WTC11 (cell line): ENCODE results near the gene LRCH4. TPM values are rescaled to one million over a fixed set of nuclear protein-coding genes. Genes with fewer than 3 reads are reported as not detected.

Experiments
- ATAC-seq: fragments of 200-7000 bp; cut with Tn5 transposase; 2 replicates; pipeline ENCODE4 v1.10.0; 2021; ENCODE audit warnings: mild to moderate bottlenecking, moderate library complexity
- CTCF ChIA-PET: fragments of 300-600 bp; sonication (Branson Sonifier 250); formaldehyde crosslinking; loops from one replicate; lab custom pipeline; 2021; ENCODE audit warnings: antibody characterized with exemption; lab: Charles Lee
- POLR2A ChIA-PET: fragments of 350-600 bp; sonication (Branson Sonifier 250); formaldehyde crosslinking; loops from one replicate; lab custom pipeline; 2021; ENCODE audit warnings: antibody characterized with exemption; lab: Charles Lee
- DNase-seq: peaks from one replicate; pipeline ENCODE4 v3.0.0; 2021; ENCODE audit warnings: low spot score
- H3K27ac Mint-ChIP-seq: 2 replicates; pipeline ENCODE4 v1.8.0; 2021; ENCODE audit warnings: mixed read lengths
- H3K27me3 Mint-ChIP-seq: 2 replicates; pipeline ENCODE4 v1.8.0; 2021; ENCODE audit warnings: low read depth, mild to moderate bottlenecking, moderate library complexity, mixed read lengths
- H3K36me3 Mint-ChIP-seq: 2 replicates; pipeline ENCODE4 v1.8.0; 2021; ENCODE audit warnings: mixed read lengths
- H3K4me1 Mint-ChIP-seq: 2 replicates; pipeline ENCODE4 v1.8.0; 2022; ENCODE audit warnings: mixed read lengths
- H3K4me3 Mint-ChIP-seq: 2 replicates; pipeline ENCODE4 v1.8.0; 2021; ENCODE audit warnings: mild to moderate bottlenecking, moderate library complexity, mixed read lengths
- H3K9me3 Mint-ChIP-seq: 2 replicates; pipeline ENCODE4 v1.8.0; 2021; ENCODE audit warnings: mixed read lengths
- ATF3 ChIP-seq: sonication (generic); formaldehyde crosslinking; conservative IDR thresholded peaks from 2 replicates; pipeline ENCODE4 v1.8.1; 2022; ENCODE audit warnings: mild to moderate bottlenecking, missing genetic modification reagents
- E2F1 ChIP-seq: sonication (generic); formaldehyde crosslinking; IDR thresholded peaks from 2 replicates; pipeline ENCODE4 v1.8.0; 2022; ENCODE audit warnings: mild to moderate bottlenecking, missing genetic modification reagents
- ELF4 ChIP-seq: sonication (generic); formaldehyde crosslinking; IDR thresholded peaks from 2 replicates; pipeline ENCODE4 v1.8.1; 2022; ENCODE audit warnings: low read depth, mild to moderate bottlenecking, moderate library complexity, missing genetic modification reagents
- ETV6 ChIP-seq: sonication (generic); formaldehyde crosslinking; IDR thresholded peaks from 2 replicates; pipeline ENCODE4 v1.8.1; 2022; ENCODE audit warnings: mild to moderate bottlenecking, missing genetic modification reagents
- FOXK1 ChIP-seq: sonication (generic); formaldehyde crosslinking; IDR thresholded peaks from 2 replicates; pipeline ENCODE4 v1.8.0; 2022; ENCODE audit warnings: mild to moderate bottlenecking, moderate library complexity, missing genetic modification reagents
- IRF2 ChIP-seq: sonication (generic); formaldehyde crosslinking; IDR thresholded peaks from 2 replicates; pipeline ENCODE4 v1.8.0; 2022; ENCODE audit warnings: low read depth, missing genetic modification reagents, borderline replicate concordance
- JUN ChIP-seq: sonication (generic); formaldehyde crosslinking; IDR thresholded peaks from 2 replicates; pipeline ENCODE4 v1.8.0; 2023; ENCODE audit warnings: mild to moderate bottlenecking, missing genetic modification reagents
- MYBL2 ChIP-seq: sonication (generic); formaldehyde crosslinking; IDR thresholded peaks from 2 replicates; pipeline ENCODE4 v1.8.1; 2023; ENCODE audit warnings: mild to moderate bottlenecking, moderate library complexity, missing genetic modification reagents
- NR3C1 ChIP-seq: sonication (generic); formaldehyde crosslinking; conservative IDR thresholded peaks from 2 replicates; pipeline ENCODE4 v1.8.1; 2023; ENCODE audit warnings: low read depth, mild to moderate bottlenecking, missing genetic modification reagents
- RELA ChIP-seq: sonication (generic); formaldehyde crosslinking; IDR thresholded peaks from 2 replicates; pipeline ENCODE4 v1.8.1; 2022; ENCODE audit warnings: missing genetic modification reagents, mild to moderate bottlenecking, borderline replicate concordance
- TEAD1 ChIP-seq: sonication (generic); formaldehyde crosslinking; IDR thresholded peaks from 2 replicates; pipeline ENCODE4 v1.8.0; 2022; ENCODE audit warnings: mild to moderate bottlenecking, missing genetic modification reagents
- USF2 ChIP-seq: sonication (generic); formaldehyde crosslinking; IDR thresholded peaks from 2 replicates; pipeline ENCODE4 v1.8.1; 2023; ENCODE audit warnings: mild to moderate bottlenecking, missing genetic modification reagents, moderate library complexity
- ZNF121 ChIP-seq: sonication (generic); formaldehyde crosslinking; IDR thresholded peaks from 2 replicates; pipeline ENCODE4 v1.8.0; 2023; ENCODE audit warnings: missing genetic modification reagents
- ZNF232 ChIP-seq: sonication (generic); formaldehyde crosslinking; IDR thresholded peaks from 2 replicates; pipeline ENCODE4 v1.8.0; 2022; ENCODE audit warnings: mild to moderate bottlenecking, missing genetic modification reagents
- ZNF263 ChIP-seq: sonication (generic); formaldehyde crosslinking; IDR thresholded peaks from 2 replicates; pipeline ENCODE4 v1.8.1; 2022; ENCODE audit warnings: low read depth, mild to moderate bottlenecking, moderate library complexity, missing genetic modification reagents
- total RNA-seq: library from RNA; stranded (reverse); gene quantifications from 3 replicates; pipeline ENCODE4 v1.2.3, GENCODE V29; 2021
- TF ChIP-seq, protein P1 (sequence below): sonication (generic); formaldehyde crosslinking; IDR thresholded peaks from 2 replicates; pipeline ENCODE4 v1.8.1; 2022; ENCODE audit warnings: missing genetic modification reagents, borderline replicate concordance
- TF ChIP-seq, protein P2 (sequence below): sonication (generic); formaldehyde crosslinking; IDR thresholded peaks from 2 replicates; pipeline ENCODE4 v1.8.1; 2022; ENCODE audit warnings: mild to moderate bottlenecking, missing genetic modification reagents, moderate library complexity, borderline replicate concordance
- TF ChIP-seq, protein P3 (sequence below): fragments of 200-600 bp; IDR thresholded peaks from 2 replicates; pipeline ENCODE4 v1.8.0; 2022; ENCODE audit warnings: antibody characterized with exemption
- TF ChIP-seq, protein P4 (sequence below): sonication (generic); formaldehyde crosslinking; IDR thresholded peaks from 2 replicates; pipeline ENCODE4 v1.8.0; 2022; ENCODE audit warnings: mild to moderate bottlenecking, missing genetic modification reagents
- TF ChIP-seq, protein P5 (sequence below): sonication (generic); formaldehyde crosslinking; IDR thresholded peaks from 2 replicates; pipeline ENCODE4 v1.8.1; 2023; ENCODE audit warnings: mild to moderate bottlenecking, missing genetic modification reagents
- TF ChIP-seq, protein P6 (sequence below): sonication (generic); formaldehyde crosslinking; IDR thresholded peaks from 2 replicates; pipeline ENCODE4 v1.8.0; 2022; ENCODE audit warnings: mild to moderate bottlenecking, missing genetic modification reagents

The LRCH4 gene
- total RNA-seq, 1 experiment from 2014 or later = 56.7 TPM

- no peak for TF ChIP-seq ETV6 (CRISPR knock-in tag)
- no peak for TF ChIP-seq MYBL2
- TF ChIP-seq ZNF263 (CRISPR knock-in tag) = no peak
These were observed 11.3 kb downstream of the LRCH4 start (continued) for GRCh38 chr7:100574362-100575205.

DNA sequence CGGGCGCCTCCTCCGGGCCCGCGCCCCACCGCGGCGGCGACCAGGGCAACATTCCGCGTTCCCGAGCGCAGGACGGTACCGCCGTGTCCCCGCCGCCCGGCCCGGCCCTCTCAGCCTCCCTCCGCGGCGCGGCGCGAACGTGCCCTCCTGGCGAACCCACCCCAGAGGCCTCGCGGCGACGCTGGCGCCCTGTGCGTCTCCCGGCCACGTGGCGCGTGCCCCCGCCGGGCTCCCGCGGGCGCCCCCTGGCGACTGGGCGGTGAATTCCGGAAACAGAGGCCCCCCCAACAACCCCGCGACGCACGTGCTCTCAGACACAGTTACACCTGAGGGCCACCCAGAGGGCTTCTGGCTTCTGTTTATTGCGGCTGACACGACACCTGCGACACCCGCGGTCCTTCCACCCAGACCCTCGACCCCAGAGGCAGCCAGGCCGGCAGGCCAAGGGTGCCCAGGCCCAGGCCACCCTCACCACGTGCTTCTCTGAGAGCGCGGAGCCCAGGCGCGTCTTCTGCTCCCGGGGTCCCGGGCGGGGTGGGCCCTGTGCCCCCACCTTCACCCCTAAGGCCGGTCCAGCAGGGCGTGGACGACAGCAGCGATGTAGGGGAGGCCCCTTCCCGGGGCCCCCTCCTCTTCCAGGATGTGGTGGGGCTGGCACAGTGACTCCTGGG lies 12.1 kb downstream of the LRCH4 start, which contains the start of gene SAP25:
TSS of gene SAP25 (minus strand) at position 210 of the 671 bp plus-strand sequence. CDS start at position 52, 158 bp downstream.
- CTCF ChIA-PET = interaction anchor here (3.6 kb wide), 1 partner anchor 11 kb away, joined by 51 read pairs; the partner anchor contains the start of genes FBXO24 and LRCH4
- ATAC-seq (0 out of 2 replicates have a peak, but pooled peaks have one; percentile 1), DNase-seq (peak; percentile 67)
- Mint-ChIP-seq H3K27ac (no peak within 1 kb of the TSS), H3K36me3 (peaks cover 4% of the 10 kb centered on the region; the same call in 1 of the 2 replicates), H3K9me3 (no peaks in the 10 kb centered on the region), H3K4me3 (no peak within 1 kb of the TSS), H3K27me3 (peaks cover 11% of the 10 kb centered on the region), H3K4me1 (peaks cover 24% of the 10 kb centered on the region)
- POLR2A ChIA-PET = no interaction called here
- TF ChIP-seq ZNF121 (no peak), JUN (CRISPR knock-in tag) (peak; percentile 54; the same call in 1 of the 2 replicates), FOXK1 (peak; percentile 58; the same call in 1 of the 2 replicates), ETV6 (CRISPR knock-in tag) (0 out of 2 replicates have a peak, but pooled peaks have one; percentile 63), TEAD1 (CRISPR knock-in tag) (0 out of 2 replicates have a peak, but pooled peaks have one; percentile 65), ZNF232 (CRISPR knock-in tag) (no peak), E2F1 (CRISPR knock-in tag) (0 out of 2 replicates have a peak, but pooled peaks have one; percentile 50), IRF2 (CRISPR knock-in tag) (no peak), RELA (CRISPR knock-in tag) (peak; percentile 5; the same call in 1 of the 2 replicates), USF2 (CRISPR knock-in tag) (peak; percentile 86), NR3C1 (CRISPR knock-in tag) (no peak), ATF3 (no peak), ELF4 (no peak)
- TF ChIP-seq, protein P1, sequence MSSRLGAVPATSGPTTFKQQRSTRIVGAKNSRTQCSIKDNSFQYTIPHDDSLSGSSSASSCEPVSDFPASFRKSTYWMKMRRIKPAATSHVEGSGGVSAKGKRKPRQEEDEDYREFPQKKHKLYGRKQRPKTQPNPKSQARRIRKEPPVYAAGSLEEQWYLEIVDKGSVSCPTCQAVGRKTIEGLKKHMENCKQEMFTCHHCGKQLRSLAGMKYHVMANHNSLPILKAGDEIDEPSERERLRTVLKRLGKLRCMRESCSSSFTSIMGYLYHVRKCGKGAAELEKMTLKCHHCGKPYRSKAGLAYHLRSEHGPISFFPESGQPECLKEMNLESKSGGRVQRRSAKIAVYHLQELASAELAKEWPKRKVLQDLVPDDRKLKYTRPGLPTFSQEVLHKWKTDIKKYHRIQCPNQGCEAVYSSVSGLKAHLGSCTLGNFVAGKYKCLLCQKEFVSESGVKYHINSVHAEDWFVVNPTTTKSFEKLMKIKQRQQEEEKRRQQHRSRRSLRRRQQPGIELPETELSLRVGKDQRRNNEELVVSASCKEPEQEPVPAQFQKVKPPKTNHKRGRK (CRISPR knock-in tag) = no peak
- TF ChIP-seq, protein P2, sequence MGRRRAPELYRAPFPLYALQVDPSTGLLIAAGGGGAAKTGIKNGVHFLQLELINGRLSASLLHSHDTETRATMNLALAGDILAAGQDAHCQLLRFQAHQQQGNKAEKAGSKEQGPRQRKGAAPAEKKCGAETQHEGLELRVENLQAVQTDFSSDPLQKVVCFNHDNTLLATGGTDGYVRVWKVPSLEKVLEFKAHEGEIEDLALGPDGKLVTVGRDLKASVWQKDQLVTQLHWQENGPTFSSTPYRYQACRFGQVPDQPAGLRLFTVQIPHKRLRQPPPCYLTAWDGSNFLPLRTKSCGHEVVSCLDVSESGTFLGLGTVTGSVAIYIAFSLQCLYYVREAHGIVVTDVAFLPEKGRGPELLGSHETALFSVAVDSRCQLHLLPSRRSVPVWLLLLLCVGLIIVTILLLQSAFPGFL (CRISPR knock-in tag) = no peak
- TF ChIP-seq, protein P3, sequence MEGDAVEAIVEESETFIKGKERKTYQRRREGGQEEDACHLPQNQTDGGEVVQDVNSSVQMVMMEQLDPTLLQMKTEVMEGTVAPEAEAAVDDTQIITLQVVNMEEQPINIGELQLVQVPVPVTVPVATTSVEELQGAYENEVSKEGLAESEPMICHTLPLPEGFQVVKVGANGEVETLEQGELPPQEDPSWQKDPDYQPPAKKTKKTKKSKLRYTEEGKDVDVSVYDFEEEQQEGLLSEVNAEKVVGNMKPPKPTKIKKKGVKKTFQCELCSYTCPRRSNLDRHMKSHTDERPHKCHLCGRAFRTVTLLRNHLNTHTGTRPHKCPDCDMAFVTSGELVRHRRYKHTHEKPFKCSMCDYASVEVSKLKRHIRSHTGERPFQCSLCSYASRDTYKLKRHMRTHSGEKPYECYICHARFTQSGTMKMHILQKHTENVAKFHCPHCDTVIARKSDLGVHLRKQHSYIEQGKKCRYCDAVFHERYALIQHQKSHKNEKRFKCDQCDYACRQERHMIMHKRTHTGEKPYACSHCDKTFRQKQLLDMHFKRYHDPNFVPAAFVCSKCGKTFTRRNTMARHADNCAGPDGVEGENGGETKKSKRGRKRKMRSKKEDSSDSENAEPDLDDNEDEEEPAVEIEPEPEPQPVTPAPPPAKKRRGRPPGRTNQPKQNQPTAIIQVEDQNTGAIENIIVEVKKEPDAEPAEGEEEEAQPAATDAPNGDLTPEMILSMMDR = peak; percentile 67
- TF ChIP-seq, protein P4, sequence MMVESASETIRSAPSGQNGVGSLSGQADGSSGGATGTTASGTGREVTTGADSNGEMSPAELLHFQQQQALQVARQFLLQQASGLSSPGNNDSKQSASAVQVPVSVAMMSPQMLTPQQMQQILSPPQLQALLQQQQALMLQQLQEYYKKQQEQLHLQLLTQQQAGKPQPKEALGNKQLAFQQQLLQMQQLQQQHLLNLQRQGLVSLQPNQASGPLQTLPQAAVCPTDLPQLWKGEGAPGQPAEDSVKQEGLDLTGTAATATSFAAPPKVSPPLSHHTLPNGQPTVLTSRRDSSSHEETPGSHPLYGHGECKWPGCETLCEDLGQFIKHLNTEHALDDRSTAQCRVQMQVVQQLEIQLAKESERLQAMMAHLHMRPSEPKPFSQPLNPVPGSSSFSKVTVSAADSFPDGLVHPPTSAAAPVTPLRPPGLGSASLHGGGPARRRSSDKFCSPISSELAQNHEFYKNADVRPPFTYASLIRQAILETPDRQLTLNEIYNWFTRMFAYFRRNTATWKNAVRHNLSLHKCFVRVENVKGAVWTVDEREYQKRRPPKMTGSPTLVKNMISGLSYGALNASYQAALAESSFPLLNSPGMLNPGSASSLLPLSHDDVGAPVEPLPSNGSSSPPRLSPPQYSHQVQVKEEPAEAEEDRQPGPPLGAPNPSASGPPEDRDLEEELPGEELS (CRISPR knock-in tag) = peak; percentile 90
- TF ChIP-seq, protein P5, sequence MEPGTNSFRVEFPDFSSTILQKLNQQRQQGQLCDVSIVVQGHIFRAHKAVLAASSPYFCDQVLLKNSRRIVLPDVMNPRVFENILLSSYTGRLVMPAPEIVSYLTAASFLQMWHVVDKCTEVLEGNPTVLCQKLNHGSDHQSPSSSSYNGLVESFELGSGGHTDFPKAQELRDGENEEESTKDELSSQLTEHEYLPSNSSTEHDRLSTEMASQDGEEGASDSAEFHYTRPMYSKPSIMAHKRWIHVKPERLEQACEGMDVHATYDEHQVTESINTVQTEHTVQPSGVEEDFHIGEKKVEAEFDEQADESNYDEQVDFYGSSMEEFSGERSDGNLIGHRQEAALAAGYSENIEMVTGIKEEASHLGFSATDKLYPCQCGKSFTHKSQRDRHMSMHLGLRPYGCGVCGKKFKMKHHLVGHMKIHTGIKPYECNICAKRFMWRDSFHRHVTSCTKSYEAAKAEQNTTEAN (CRISPR knock-in tag) = 0 out of 2 replicates have a peak, but pooled peaks have one; percentile 22
- TF ChIP-seq, protein P6, sequence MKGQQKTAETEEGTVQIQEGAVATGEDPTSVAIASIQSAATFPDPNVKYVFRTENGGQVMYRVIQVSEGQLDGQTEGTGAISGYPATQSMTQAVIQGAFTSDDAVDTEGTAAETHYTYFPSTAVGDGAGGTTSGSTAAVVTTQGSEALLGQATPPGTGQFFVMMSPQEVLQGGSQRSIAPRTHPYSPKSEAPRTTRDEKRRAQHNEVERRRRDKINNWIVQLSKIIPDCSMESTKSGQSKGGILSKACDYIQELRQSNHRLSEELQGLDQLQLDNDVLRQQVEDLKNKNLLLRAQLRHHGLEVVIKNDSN (CRISPR knock-in tag) = 0 out of 2 replicates have a peak, but pooled peaks have one; percentile 66
